Neural progenitor cell (in vitro differentiated cells): Measurements from ENCODE around the gene PEX11B.

Experiments
- EZH2 ChIP-seq: fragments of 200-600 bp; sonication (generic); IDR thresholded peaks from 2 replicates; pipeline ENCODE4 v1.6.1; 2017; ENCODE audit warnings: antibody characterized with exemption, mild to moderate bottlenecking, moderate library complexity
- EZH2phosphoT487 ChIP-seq: fragments of 200-600 bp; sonication (generic); IDR thresholded peaks from 2 replicates; pipeline ENCODE4 v1.6.1; 2017; ENCODE audit warnings: antibody characterized with exemption
- TF ChIP-seq, protein P1 (sequence below): fragments of 200-600 bp; sonication (generic); IDR thresholded peaks from 2 replicates; pipeline ENCODE4 v1.5.1; 2017; ENCODE audit warnings: antibody characterized with exemption, mild to moderate bottlenecking

- TF ChIP-seq, protein P1, sequence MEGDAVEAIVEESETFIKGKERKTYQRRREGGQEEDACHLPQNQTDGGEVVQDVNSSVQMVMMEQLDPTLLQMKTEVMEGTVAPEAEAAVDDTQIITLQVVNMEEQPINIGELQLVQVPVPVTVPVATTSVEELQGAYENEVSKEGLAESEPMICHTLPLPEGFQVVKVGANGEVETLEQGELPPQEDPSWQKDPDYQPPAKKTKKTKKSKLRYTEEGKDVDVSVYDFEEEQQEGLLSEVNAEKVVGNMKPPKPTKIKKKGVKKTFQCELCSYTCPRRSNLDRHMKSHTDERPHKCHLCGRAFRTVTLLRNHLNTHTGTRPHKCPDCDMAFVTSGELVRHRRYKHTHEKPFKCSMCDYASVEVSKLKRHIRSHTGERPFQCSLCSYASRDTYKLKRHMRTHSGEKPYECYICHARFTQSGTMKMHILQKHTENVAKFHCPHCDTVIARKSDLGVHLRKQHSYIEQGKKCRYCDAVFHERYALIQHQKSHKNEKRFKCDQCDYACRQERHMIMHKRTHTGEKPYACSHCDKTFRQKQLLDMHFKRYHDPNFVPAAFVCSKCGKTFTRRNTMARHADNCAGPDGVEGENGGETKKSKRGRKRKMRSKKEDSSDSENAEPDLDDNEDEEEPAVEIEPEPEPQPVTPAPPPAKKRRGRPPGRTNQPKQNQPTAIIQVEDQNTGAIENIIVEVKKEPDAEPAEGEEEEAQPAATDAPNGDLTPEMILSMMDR: no peak
- TF ChIP-seq EZH2 (no peak), EZH2phosphoT487 (no peak)
Observed at GRCh38 chr1:145874646-145875045, 43.9 kb downstream of the PEX11B start.
